ENCODE data around the gene TPR.

The TPR gene

GRCh38 chr1:186326009-186326408 lies 49.0 kb downstream of the TPR start:
- DNase-seq = no peak

GRCh38 chr1:186325239-186325638 lies 49.8 kb downstream of the TPR start:
- no peak for DNase-seq

- no peak for DNase-seq
Measured at GRCh38 chr1:186323865-186324264, 51.2 kb downstream of the TPR start.

DNA sequence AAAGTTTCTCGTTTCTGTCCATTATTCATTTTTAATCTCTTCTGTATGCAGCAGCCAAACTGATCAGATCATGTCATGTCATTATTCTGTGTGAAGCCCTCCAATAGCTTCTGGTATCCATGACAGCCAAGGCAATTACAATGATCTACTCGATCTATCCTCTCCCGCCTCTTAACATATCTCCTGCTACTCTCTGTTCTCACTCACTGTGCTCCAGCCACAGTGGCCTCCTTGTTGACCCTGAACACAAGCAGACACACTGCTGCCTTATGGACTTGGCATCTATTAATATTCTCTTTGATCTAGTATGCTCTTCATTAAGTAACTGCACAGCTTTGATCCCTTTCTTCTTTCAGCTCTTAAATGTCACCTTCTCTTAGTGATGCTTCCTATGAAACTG lies 59.5 kb downstream of the TPR start:
- DNase-seq = no peak

GRCh38 chr1:186311375-186312051 lies 63.5 kb downstream of the TPR start:
- DNase-seq = no peak

DNA sequence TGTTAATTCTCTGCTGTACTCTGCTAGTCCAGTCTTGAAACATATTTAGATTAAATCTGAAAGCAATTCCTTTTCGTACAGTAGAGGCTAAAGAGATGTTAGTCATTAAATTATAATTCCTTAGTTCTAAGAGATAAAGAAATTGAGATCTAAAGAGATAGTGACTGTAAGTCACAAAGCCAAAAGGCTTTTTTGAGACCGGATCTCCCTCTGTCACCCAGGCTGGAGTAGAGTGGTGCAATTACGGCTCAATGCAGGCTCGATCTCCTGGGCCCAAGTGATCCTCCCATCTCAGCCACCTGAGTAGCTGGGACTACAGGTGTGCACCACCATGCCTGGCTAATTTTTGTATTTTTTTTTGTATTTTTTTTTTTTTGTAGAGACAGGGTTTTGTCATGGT lies 64.7 kb downstream of the TPR start:
- no peak for DNase-seq

DNA sequence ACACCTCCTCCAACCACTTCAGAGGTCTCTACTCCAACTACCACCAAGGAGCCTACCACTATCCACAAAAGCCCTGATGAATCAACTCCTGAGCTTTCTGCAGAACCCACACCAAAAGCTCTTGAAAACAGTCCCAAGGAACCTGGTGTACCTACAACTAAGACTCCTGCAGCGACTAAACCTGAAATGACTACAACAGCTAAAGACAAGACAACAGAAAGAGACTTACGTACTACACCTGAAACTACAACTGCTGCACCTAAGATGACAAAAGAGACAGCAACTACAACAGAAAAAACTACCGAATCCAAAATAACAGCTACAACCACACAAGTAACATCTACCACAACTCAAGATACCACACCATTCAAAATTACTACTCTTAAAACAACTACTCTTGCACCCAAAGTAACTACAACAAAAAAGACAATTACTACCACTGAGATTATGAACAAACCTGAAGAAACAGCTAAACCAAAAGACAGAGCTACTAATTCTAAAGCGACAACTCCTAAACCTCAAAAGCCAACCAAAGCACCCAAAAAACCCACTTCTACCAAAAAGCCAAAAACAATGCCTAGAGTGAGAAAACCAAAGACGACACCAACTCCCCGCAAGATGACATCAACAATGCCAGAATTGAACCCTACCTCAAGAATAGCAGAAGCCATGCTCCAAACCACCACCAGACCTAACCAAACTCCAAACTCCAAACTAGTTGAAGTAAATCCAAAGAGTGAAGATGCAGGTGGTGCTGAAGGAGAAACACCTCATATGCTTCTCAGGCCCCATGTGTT lies 66.6 kb downstream of the TPR start:
- no peak for DNase-seq

DNA sequence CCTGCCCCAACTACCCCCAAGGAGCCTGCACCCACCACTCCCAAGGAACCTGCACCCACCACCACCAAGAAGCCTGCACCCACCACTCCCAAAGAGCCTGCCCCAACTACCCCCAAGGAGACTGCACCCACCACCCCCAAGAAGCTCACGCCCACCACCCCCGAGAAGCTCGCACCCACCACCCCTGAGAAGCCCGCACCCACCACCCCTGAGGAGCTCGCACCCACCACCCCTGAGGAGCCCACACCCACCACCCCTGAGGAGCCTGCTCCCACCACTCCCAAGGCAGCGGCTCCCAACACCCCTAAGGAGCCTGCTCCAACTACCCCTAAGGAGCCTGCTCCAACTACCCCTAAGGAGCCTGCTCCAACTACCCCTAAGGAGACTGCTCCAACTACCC lies 67.6 kb downstream of the TPR start:
- DNase-seq = no peak

- no peak for DNase-seq
Measured at GRCh38 chr1:186306533-186306932, 68.5 kb downstream of the TPR start.

DNA sequence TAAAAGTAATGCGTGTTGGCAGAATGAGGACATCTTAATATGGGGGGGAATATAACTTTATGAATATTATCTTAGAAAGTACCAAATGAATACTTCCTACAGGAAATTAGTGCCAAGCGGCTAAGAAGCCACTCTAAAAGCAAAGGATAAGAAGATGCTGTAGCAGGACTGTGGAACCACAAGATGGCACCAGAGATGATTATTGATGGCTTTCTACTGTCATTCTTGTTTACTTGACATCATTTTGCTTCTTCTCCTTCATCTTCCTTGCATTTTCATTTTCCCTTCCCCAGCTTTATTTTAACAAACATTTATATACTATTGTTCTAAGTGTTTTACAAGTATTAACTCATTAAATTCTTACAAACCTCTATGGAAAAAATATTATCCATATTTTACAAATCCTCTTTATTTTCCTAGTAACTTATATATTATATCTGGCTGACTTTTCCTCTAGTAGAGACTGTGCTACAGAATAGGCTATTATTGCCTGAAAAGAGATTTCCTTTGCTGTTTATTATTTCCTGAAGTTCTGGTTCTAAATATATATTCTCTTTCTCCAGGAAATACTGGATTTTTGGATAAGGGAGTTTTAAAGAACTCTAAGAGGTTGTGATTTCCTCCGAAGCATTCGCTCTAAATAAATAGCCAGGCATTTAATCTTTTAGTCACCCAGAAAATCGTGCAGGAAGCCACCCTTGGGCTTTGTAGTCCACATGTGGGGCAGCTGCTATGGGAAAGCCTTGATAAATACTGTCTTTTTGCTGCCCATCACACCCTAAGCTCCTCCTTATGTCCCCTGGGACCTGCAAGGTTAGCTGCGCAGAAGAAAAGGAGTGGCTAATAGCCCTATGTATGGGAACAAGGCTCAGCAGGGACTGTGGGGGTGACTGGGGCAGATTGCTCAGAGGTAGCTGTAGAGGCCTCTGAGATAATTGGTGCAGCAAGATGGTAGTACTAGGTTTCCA lies 69.8 kb downstream of the TPR start:
- no peak for DNase-seq

- no peak for DNase-seq
Measured at GRCh38 chr1:186303911-186304310, 71.1 kb downstream of the TPR start.

- no peak for DNase-seq
Measured at GRCh38 chr1:186302381-186302920, 72.6 kb downstream of the TPR start.

- DNase-seq = no peak
Measured at GRCh38 chr1:186301448-186301847, 73.6 kb downstream of the TPR start.

GRCh38 chr1:186300056-186300455 lies 75.0 kb downstream of the TPR start:
- no peak for DNase-seq

DNA sequence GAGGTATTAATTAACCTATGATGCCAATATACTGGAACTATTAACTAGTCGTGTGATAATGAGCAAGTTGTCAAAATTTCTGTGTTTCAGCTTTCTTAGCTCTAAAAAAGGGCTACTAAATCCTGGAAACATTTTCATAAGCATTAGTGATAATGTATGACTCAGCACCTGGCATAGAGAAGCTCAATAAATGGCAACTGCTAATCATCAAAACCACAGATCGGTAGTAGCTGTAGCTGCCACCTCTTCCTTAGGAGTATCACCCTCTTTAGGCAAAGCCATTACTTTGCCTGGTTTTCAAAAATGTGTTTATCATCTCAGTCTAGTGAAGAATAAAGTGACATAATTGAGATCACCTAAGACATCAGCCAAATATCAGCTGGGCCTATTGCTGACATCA lies 75.5 kb downstream of the TPR start:
- DNase-seq = no peak

DNA sequence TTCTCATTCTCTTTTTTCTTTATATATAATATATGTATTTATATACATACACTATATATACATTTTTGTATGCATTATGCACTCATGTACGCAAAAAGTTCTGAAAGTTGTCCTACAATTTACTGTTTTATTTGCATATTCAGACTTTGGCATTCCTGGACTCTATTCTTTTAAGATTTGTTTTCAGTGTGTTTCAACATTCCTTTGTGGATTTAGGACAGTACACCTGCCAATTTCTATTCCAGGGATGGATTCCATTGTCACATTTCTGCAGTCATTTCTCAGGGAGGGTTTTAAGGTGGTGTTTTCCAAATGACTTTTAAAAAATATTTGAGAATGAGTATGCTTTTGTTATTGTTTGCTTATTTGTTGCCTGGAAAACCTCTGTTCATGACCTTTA lies 76.2 kb downstream of the TPR start:
- no peak for DNase-seq

- DNase-seq = no peak
Measured at GRCh38 chr1:186297439-186298045, 77.5 kb downstream of the TPR start.

DNA sequence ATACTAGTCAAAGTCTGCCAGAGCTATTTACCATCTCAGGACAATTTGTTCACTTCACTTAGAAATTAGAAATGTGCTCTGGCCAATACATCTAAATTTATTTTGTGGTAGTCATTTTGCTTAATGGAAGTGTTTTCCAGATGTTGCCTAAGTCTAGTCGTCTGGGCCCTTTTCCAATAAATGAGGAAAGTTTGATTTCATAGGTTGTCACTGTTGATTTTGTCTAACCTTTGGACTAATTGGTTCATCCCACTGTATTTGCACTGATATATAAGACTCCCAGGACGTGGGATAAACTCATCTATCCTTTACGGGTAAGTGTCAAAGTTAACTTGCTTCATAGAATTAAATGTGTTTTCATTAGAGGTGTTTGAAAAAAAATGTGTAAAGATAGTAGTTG lies 79.1 kb downstream of the TPR start, which contains the start of gene PRG4:
Gene PRG4, plus strand, starts transcription at position 300 of the 400 bp plus-strand sequence.
- no peak for DNase-seq

- no peak for DNase-seq
Measured at GRCh38 chr1:186292875-186293274, 82.2 kb downstream of the TPR start.

DNA sequence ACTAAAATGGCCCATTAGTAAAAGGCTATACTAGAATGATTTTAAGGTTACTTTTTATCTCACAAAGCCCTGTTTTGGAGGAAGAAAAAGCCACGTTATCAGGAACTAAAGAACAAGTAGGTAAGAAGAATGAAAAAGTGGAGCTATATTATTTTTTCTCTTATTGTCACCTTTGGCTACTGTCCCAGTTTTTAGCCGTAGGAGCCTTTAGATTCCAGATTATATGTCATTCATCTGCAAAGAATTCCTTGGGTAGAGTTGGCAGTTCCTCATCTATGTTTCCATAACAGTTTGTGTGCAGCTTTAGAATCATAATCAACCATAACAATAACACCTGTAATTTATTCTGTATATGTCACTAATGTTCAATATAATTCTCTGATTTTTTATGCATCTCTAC lies 83.8 kb downstream of the TPR start:
- no peak for DNase-seq

DNA sequence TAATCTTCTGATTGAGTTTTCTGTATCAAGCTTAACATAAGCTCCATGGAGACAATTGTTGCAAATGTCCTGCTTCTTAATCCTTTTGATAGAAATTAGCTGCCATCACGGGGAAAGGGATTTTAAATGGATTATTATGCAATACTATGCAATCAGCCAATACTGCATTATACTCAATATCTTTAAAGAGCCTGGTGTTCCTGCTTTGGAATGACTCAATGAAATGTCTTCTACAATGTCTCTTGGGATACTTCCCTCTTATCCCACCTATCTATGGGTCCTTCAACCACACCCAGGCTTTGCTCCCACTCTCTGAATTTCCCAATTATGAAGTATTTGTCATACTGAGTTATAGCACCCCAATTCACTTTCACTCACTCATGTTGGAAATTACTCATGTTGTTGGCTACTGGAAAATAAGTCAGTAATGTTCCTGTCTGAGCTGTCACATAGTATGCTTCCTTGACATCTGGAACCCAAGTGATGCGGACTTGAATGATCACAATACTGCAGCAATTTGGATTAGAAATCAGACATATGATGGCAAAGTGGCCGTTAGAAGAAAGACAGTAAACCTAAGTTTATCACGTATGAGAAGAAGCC lies 85.0 kb downstream of the TPR start:
- no peak for DNase-seq

Data from activated gamma-delta T cell (primary cell).